ENCODE data around the gene NUDCD2.

GRCh38 chr5:163444526-163444925, 15.4 kb downstream of the NUDCD2 start:
- TF ChIP-seq ZNF561 (CRISPR knock-in tag; conservative IDR thresholded peaks at IDR 0.05) (no peak), TRIM28 (IDR thresholded peaks at IDR 0.05) (no peak), MED1 (CRISPR knock-in tag; IDR thresholded peaks at IDR 0.05; ENCODE audit: borderline replicate concordance) (no peak), HDAC6 (IDR thresholded peaks at IDR 0.05; ENCODE audit: low read depth, low read length) (no peak), ZFP36 (IDR thresholded peaks at IDR 0.05; ENCODE audit: low read depth, low read length, partially characterized antibody) (no peak), SP1 (CRISPR knock-in tag; IDR thresholded peaks at IDR 0.05) (no peak), CREM (IDR thresholded peaks at IDR 0.05; ENCODE audit: low read depth) (no peak), NRF1 (conservative IDR thresholded peaks at IDR 0.05 in 1 of 2, IDR thresholded peaks at IDR 0.05 in 1 of 2) (no peak), NFE2 (IDR thresholded peaks at IDR 0.05; ENCODE audit: low read depth) (no peak)
- TF ChIP-seq, protein P1, sequence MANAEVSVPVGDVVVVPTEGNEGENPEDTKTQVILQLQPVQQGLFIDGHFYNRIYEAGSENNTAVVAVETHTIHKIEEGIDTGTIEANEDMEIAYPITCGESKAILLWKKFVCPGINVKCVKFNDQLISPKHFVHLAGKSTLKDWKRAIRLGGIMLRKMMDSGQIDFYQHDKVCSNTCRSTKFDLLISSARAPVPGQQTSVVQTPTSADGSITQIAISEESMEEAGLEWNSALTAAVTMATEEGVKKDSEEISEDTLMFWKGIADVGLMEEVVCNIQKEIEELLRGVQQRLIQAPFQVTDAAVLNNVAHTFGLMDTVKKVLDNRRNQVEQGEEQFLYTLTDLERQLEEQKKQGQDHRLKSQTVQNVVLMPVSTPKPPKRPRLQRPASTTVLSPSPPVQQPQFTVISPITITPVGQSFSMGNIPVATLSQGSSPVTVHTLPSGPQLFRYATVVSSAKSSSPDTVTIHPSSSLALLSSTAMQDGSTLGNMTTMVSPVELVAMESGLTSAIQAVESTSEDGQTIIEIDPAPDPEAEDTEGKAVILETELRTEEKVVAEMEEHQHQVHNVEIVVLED (CRISPR knock-in tag; IDR thresholded peaks at IDR 0.05) = no peak

Measured in K562 (cell line).